HG02759 (cell line): Measurements from ENCODE around the gene SAA1.

Source experiments
- ATAC-seq: cut with Tn5 transposase; IDR thresholded peaks from one replicate; pipeline ENCODE4 v1.9.1; 2021; ENCODE audit warnings: mild to moderate bottlenecking, moderate library complexity; ENCODE audit not compliant: unreplicated experiment

The SAA1 gene

DNA sequence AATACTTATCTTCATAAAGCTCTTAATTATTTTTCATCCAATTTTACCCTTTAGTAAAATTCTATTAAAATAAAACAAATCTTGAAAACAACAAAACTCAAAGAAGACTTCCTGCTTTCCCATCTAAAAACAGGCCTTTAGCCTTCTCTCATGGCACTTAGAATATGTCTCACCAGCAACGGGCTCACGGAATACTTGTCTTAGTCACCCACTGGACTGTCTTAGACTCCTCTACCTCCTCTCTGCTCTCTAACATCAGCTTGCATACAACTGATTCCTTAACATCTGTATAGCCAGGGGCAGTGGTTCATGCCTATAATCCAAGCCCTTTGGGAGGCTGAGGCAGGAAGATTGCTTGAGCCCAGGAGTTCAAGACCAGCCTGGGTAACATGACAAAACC lies 42.2 kb downstream of the SAA1 start:
- ATAC-seq, result no peak

DNA sequence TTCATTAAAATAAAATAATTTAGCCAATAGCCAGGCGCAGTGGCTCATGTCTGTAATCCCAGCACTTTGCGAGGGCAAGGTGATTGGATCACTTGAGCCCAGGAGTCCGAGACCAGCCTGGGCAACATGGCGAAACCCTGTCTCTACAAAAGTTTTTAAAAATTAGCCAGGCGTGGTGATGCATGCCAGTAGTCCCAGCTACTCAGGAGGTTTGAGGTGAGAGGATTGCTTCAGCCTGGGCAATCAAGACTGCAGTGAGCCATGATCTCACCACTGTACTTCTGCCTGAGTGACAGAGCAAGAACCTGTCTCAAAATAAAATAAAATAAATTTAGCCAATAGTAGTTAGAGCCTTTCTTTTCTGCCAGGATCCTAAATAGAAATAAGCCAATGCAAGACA lies 43.6 kb downstream of the SAA1 start:
- no peak for ATAC-seq

DNA sequence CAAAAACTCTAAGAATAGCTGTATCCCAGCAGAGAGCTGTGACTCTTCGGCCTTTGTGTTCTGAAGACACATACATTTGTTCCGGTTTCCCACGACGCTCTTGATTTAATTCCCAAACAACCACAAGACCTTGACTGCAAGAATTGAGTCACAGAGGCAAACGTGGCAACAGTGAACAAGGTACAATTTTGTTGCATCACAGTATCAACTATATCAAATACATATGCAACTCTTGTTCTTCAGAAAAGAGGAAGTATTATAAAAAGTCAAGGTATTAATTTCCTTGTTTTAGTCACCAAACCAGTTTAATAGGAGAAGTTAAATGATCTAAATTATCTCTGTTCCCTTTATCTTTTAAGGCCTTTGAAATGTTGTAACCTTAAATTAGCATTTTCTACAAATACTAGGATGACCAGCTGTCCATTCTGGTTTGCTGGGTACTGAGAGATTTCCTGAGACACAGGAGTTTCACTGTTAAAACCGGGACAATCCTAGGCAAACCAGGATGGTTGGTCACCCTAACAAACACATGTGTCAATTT lies 44.8 kb downstream of the SAA1 start:
- peak; percentile 60 for ATAC-seq

DNA sequence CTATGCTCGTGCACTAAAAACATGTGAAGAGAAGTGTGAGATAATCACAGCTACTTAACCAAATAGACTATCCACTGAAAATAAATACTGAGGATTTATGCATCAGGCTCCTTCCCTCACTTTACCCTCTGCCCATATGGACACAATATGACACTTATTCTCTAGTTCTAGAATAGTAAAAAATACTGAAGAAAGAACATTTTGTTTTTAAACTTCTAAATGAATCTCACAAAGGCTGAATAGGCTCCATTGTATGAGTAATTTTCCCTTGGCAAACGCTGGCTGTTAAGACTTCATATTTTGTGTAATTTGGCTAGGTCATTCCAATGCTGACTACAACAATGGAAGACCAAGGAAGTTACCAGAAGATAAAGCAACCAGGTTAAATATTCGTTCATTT lies 45.9 kb downstream of the SAA1 start:
- ATAC-seq, result no peak

DNA sequence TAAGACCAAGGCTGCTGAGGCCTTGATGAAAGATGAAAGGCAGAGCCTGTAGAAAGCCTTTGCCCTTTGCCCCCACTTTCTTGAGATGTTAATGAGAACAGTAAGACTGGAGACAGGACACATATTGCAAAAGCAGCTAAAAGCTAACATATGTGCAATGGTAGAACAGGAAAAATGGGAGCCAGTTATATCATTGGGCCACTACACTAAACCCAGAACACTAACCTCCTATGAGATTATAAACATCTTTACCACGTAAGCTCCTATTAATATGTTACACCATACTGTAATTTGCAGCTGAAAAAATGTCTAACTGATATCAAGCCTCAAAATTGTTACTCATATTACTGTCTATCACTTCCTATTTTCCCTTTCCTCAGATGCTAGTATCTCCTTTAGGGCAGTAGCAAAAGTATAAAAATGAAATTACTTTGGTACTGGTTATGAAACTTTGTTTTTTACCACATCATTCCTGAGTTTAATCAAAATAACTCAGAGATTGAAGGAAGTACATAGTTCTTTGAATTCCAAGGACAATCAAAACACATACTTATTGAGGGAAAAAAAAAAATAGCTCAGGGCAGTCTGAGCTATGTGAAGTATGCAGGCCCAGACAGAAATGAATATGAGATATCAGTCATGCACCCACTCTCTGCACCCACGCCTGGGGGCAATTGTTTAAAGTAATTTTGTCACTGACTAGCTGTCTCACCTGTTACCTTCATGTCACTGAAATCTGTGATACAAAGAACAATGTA lies 46.8 kb downstream of the SAA1 start:
- no peak for ATAC-seq

DNA sequence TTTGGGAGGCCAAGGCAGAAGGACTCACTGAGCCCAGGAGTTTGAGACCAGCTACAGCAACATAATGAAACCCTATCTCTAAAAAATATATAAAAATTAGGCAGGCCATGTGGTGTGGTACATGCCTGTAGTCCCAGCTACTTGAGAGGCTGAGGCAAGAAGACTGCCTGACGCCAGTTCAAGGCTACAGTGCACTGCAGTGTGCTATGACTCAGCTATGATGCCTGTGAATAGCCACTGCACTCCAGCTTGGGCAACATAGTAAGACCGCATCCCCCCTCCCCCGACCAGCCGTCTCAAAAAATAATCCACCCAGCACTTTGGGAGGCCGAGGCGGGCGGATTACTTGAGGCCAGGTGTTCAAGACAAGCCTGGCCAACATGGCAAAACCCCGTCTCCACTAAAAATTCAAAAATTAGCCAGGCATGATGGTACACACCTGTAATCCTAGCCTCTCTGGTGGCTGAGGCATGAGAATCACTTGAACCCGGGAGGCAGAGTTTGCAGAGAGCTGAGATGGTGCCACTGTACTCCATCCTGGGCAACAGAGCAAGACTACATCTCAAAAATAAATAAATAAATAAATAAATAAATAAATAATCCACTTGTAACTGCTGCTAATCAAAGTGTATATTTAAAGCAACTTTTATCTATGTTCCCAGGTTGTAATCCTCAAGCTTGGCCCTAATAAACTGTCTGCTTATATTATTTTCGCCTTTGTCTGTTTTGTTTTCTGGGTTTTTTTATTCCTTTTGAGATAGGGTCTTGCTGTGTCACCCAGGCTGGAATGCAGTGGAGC lies 48.1 kb downstream of the SAA1 start:
- no peak for ATAC-seq

DNA sequence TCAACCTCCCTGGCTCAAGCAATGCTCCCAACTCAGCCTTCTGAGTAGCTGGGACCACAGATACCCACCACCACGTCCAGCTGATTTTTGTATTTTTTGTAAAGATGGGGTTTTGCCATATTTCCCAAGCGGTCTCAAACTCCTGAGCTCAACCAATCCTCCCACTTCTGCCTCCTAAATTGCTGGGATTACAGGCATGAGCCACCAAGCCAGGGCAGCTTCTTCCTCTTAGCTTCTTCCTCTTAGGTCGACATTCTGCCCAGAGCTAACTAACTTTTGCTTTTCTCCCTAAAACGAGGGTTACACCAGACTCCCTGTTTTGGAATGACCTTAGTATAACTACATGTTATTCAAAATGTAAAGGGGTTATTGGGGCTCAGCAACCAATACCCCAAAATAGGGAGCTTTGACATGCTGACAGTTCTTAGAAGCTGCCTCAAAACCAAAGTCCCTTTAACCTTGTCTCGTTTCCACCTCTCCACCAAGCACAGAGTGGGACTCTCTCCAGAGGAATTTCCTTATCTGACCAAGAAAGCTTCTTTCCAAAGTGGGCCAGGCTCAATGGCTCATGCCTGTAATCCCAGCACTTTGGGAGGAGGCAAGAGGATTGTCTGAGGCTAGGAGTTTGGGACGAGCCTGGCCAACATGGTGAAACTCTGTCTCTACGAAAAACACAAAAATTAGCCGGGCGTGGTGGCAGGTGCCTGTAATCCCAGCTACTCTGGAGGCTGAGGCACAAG lies 48.9 kb downstream of the SAA1 start:
- ATAC-seq, result no peak

DNA sequence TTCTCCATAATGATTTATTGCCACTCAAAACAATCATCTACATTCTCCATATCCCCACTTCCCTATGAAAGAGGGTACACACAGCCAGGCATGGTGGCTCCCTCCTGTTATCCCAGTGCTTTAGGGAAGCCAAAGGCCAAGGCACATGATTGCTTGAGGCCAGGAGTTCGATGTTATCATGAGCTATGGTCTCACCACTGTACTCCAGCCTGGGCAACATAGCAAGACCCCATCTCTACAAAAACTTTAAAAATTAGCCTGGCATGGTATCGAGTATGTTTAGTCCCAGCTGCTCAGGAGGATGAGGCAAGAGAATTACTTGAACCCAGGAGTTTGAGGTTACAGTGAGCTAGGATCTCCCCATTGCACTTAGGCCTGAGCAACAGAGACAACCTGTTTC lies 49.8 kb downstream of the SAA1 start:
- no peak for ATAC-seq

DNA sequence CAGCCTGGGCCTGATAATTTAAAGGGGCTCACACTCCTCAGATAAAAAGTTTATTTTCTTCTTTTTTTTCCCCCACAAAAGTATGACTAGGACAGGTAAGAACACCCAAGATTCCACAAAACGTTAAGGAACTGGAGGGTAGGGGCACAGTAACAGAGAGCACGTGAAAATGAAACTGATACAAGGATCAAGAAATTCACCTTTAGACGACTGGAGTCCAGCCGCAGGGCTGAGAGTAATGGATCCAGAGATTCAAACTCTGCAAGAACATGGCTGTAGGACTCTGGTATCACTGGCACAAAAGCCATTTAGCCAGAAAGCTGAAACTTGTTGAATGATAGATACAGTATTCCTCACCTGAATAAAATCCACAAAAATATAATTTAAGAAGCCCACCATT lies 51.5 kb downstream of the SAA1 start:
- ATAC-seq, result no peak
